Esophagus muscularis mucosa (tissue), 4 donors: ENCODE data around the gene CYTH3.

Experiments
- CTCF ChIP-seq, 3 experiments: fragments of 200-600 bp in 2 of 3; fragments of 450-650 bp in 1 of 3; sonication (generic) in 2 of 3; IDR thresholded peaks; one replicate each; pipeline ENCODE4 v1.5.1; 2017 to 2019; ENCODE audit warnings: antibody characterized with exemption in 3 of 3, mild to moderate bottlenecking in 2 of 3, moderate library complexity in 1 of 3
- EP300 ChIP-seq: sonication (generic); formaldehyde crosslinking; IDR thresholded peaks from one replicate; pipeline ENCODE4 v1.6.1; 2017; ENCODE audit warnings: antibody characterized with exemption
- POLR2A ChIP-seq: fragments of 450-650 bp; IDR thresholded peaks from one replicate; pipeline ENCODE4 v1.6.1; 2017; ENCODE audit warnings: antibody characterized with exemption, moderate library complexity, mild to moderate bottlenecking, low read depth
- POLR2AphosphoS5 ChIP-seq, 2 donors: sonication (generic); formaldehyde crosslinking; IDR thresholded peaks; one replicate each; pipeline ENCODE4 v1.6.1; 2017; ENCODE audit warnings: antibody characterized with exemption in 2 of 2

DNA sequence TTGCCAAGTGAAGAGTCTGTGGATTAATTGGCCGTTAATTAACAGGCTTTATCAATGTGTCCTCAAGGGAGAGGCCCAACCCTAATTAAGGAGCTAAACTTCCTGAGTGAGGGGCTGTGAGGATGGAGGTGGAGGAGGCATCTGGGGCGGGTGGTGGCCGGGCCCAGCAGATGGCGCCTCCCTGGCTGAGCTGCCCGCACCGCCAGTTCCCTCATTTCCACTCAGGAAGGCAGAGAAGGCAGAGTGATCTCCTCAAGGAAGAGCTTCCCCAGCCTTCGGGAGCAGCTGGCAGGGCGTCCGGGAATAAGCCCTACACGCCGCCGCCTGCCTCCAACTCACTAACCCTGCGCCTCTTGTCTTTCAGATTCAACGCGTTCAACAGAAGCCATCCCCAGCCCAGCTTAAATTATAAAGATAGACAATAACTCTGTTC, 112.2 kb downstream of the CYTH3 start:
- TF ChIP-seq CTCF (IDR thresholded peaks at IDR 0.05) (peak; percentile 83 to 88 (median 86)), POLR2AphosphoS5 (IDR thresholded peaks at IDR 0.05) (peak; percentile 53 to 60), EP300 (no peak), POLR2A (no peak)
